Memory B cell (primary cell): ENCODE measurements around the gene TNS3.

Experiments
- ATAC-seq: fragments of 150-1000 bp; cut with Tn5 transposase; 2 replicates; pipeline ENCODE4 v1.10.0; 2021; ENCODE audit warnings: low read depth, mild to moderate bottlenecking, moderate library complexity
- DNase-seq, 2 donors: peaks; one replicate each; pipeline ENCODE4 v3.0.0; 2022; ENCODE audit warnings: low spot score in 2 of 2
- H3K27ac Mint-ChIP-seq: one replicate; pipeline ENCODE4 v1.8.0; 2022; ENCODE audit warnings: mild to moderate bottlenecking, moderate library complexity, mixed read lengths
- H3K27me3 Mint-ChIP-seq: one replicate; pipeline ENCODE4 v1.8.0; 2022; ENCODE audit warnings: mixed read lengths
- H3K36me3 Mint-ChIP-seq: one replicate; pipeline ENCODE4 v1.8.0; 2022; ENCODE audit warnings: mild to moderate bottlenecking, mixed read lengths
- H3K4me1 Mint-ChIP-seq: one replicate; pipeline ENCODE4 v1.8.0; 2022; ENCODE audit warnings: mixed read lengths
- H3K4me3 Mint-ChIP-seq: one replicate; pipeline ENCODE4 v1.8.0; 2022; ENCODE audit warnings: mild to moderate bottlenecking, moderate library complexity, mixed read lengths
- H3K9me3 Mint-ChIP-seq: one replicate; pipeline ENCODE4 v1.8.0; 2022; ENCODE audit warnings: mixed read lengths

Gene TNS3

GRCh38 chr7:47254081-47254977 lies 327.6 kb downstream of the TNS3 start:
- Mint-ChIP-seq H3K27me3 (no peaks in the 10 kb centered on the region), H3K9me3 (peaks cover 10% of the 10 kb centered on the region), H3K36me3 (no peaks in the 10 kb centered on the region), H3K4me3 (peak overlapping the region; percentile 88), H3K27ac (peak overlapping the region; percentile 7), H3K4me1 (peaks cover 10% of the 10 kb centered on the region)
- ATAC-seq (peak; percentile 88), DNase-seq (peak; percentile 71 to 83)

DNA sequence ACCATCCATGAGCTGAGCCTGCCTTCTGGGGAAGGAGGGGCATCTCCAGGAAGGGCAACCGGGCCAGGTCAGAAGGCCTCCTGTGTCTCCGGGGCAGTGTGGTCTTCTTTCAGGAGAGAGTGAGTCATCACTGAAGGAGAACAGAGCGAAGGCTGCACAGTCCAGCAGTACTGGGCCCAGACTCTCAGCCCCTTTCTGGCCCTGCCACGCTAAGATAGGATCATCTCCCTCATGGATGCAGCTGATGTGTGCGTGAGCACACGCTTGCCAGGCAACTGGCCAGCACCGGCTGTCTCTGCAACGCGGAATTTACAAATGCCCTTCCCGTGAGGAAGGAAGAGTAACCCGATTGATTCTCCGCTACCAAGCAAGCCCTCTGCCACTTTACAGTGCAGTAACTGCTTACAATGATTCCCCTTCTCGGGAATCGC lies 328.2 kb downstream of the TNS3 start:
- Mint-ChIP-seq H3K4me1 (peaks cover 10% of the 10 kb centered on the region), H3K9me3 (peaks cover 10% of the 10 kb centered on the region), H3K4me3 (peak overlapping the region; percentile 63), H3K36me3 (no peaks in the 10 kb centered on the region), H3K27me3 (no peaks in the 10 kb centered on the region), H3K27ac (peak overlapping the region; percentile 7)
- DNase-seq (no peak), ATAC-seq (peak; percentile 33)

DNA sequence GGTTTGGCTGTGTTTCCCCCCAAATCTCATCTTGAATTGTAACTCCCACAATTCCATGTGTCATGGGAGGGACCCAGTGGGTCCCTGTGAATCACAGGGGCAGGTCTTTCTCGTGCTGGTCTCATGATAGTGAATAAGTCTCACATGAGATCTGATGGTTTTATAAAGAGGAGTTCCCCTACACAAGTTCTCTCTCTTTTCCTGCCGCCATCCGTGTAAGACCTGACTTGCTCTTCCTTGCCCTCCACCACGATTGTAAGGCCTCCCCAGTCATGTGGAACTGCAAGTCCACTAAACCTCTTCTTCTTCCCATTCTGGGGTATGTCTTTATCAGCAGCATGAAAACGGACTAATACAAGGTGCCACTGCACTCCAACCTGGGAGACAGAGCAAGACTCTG lies 329.2 kb downstream of the TNS3 start:
- Mint-ChIP-seq H3K36me3 (no peaks in the 10 kb centered on the region), H3K4me3 (no peak overlapping the region), H3K4me1 (peaks cover 10% of the 10 kb centered on the region), H3K27ac (no peak overlapping the region), H3K9me3 (peaks cover 10% of the 10 kb centered on the region), H3K27me3 (no peaks in the 10 kb centered on the region)
- ATAC-seq: no peak
- no peak for DNase-seq

DNA sequence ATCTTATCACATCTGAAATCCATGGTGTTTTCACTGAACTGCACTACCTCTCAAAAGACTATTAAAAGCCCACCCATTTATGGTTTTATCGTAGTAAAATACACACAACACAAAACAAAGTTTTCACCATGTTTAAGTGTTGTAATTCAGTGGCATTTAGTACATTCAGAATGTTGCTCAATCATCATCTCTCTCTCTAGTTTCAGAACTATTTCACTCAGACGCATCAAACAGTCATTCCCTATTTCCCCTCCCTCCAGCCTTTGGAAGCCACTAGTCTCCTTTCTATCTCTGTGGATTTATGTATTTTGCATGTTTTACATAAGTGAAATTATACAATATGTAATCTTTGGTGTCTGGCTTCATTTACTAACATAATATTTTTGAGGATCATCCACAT lies 332.6 kb downstream of the TNS3 start:
- Mint-ChIP-seq H3K36me3 (no peaks in the 10 kb centered on the region), H3K4me1 (peaks cover 5% of the 10 kb centered on the region), H3K27me3 (no peaks in the 10 kb centered on the region), H3K27ac (no peak overlapping the region), H3K4me3 (no peak overlapping the region), H3K9me3 (peaks cover 10% of the 10 kb centered on the region)
- no peak for DNase-seq
- no peak for ATAC-seq

GRCh38 chr7:47248797-47249196 lies 333.1 kb downstream of the TNS3 start:
- H3K4me3 Mint-ChIP-seq: no peak overlapping the region

GRCh38 chr7:47247132-47247531 lies 334.8 kb downstream of the TNS3 start:
- no peaks in the 10 kb centered on the region for H3K36me3 Mint-ChIP-seq
- ATAC-seq: no peak

More at GRCh38 chr7:47248797-47249196, 333.1 kb downstream of the TNS3 start:
- peaks cover 10% of the 10 kb centered on the region for H3K9me3 Mint-ChIP-seq
- H3K4me1 Mint-ChIP-seq: peaks cover 3% of the 10 kb centered on the region
- H3K27me3 Mint-ChIP-seq: no peaks in the 10 kb centered on the region
- H3K27ac Mint-ChIP-seq: no peak overlapping the region
- ATAC-seq (no peak), DNase-seq (no peak)
- H3K36me3 Mint-ChIP-seq: no peaks in the 10 kb centered on the region

DNA sequence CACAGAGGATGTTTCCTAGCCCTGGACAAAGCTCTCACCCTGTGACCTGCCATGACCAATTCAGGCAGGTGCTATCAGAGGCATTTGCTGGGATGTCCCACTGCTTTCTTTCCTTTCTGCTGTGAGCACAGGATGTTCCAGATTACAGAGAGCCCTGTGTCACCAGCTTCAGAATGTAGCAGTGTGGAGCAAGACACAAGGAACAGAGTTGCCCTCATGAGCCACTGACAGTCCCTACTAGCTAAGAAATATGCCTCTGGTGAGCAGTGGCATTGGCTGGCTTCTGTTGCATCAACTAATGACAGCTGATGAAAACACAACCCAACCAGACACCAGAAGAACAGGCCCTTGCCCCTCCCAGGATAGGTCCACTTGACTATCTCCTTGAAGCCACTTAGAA lies 337.2 kb downstream of the TNS3 start:
- ATAC-seq: no peak
- Mint-ChIP-seq H3K4me1 (no peaks in the 10 kb centered on the region), H3K4me3 (no peak overlapping the region), H3K36me3 (no peaks in the 10 kb centered on the region), H3K9me3 (peaks cover 4% of the 10 kb centered on the region), H3K27me3 (no peaks in the 10 kb centered on the region), H3K27ac (no peak overlapping the region)
- DNase-seq: no peak

More at GRCh38 chr7:47247132-47247531, 334.8 kb downstream of the TNS3 start:
- no peak for DNase-seq
- Mint-ChIP-seq H3K27me3 (no peaks in the 10 kb centered on the region), H3K27ac (no peak overlapping the region), H3K9me3 (peaks cover 8% of the 10 kb centered on the region), H3K4me3 (no peak overlapping the region), H3K4me1 (no peaks in the 10 kb centered on the region)

- Mint-ChIP-seq H3K27me3 (no peaks in the 10 kb centered on the region), H3K36me3 (no peaks in the 10 kb centered on the region), H3K27ac (no peak overlapping the region), H3K4me3 (no peak overlapping the region), H3K9me3 (no peaks in the 10 kb centered on the region), H3K4me1 (no peaks in the 10 kb centered on the region)
- DNase-seq (no peak), ATAC-seq (no peak)
These were observed 340.5 kb downstream of the TNS3 start for GRCh38 chr7:47241112-47242065.

- Mint-ChIP-seq H3K27ac (no peak overlapping the region), H3K36me3 (no peaks in the 10 kb centered on the region), H3K4me3 (no peak overlapping the region), H3K4me1 (no peaks in the 10 kb centered on the region), H3K27me3 (no peaks in the 10 kb centered on the region), H3K9me3 (no peaks in the 10 kb centered on the region)
- no peak for ATAC-seq
- no peak for DNase-seq
These were observed 341.9 kb downstream of the TNS3 start for GRCh38 chr7:47239931-47240421.

DNA sequence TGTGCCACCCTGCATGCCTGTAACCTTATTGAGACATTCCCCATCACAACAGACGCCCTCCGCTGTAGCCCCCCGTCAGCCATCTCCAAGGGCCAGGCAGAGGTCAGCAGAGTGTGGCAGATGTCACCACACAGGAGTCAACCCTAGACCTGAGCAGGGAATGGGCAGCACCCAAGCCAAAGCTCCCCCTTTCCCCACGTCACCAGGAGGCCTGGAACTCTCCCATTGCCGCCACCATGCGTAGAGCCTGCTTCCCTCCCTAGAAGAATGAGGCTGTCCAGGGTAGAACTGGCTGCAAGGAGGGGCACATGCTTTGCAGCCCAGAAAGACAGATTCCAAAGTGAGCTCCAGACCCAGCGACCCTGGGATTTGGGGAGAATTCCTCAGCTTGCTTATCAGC lies 342.9 kb downstream of the TNS3 start:
- Mint-ChIP-seq H3K27ac (no peak overlapping the region), H3K4me1 (no peaks in the 10 kb centered on the region), H3K36me3 (no peaks in the 10 kb centered on the region), H3K4me3 (no peak overlapping the region), H3K9me3 (no peaks in the 10 kb centered on the region), H3K27me3 (no peaks in the 10 kb centered on the region)
- ATAC-seq (no peak), DNase-seq (no peak)

DNA sequence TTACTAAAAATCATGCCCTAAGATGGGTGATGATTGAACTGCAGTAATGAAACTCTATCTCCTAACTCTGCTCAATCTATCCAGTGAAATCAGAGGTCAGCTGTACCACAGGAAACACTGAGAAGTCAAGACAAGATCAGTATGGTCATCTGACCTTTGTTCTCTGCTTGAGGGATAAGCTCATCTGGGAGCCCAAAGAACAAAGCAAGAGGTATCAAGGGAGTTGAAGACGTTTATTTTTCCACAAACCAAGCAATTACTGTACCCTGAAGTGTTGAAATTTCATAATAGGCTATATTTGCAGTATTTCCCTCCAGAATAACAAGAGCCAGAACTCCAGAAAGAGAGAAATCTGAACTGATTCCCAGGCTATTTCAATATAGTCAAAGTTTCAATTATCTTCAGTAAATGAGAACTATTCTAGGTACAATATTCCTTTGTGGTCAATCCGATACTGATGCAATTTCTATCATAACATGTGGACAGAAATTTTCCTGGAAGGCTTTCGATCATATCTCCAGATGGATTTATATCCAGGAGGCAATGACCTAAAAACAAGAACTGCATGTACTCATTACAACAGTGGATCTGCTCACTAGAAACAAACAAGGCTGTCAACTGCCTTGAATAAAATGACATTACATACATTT lies 345.3 kb downstream of the TNS3 start:
- peaks cover 1% of the 10 kb centered on the region for H3K27me3 Mint-ChIP-seq
- no peaks in the 10 kb centered on the region for H3K36me3 Mint-ChIP-seq
- DNase-seq (no peak), ATAC-seq (no peak)
- no peak overlapping the region for H3K27ac Mint-ChIP-seq
- no peak overlapping the region for H3K4me3 Mint-ChIP-seq
- no peaks in the 10 kb centered on the region for H3K9me3 Mint-ChIP-seq
- no peaks in the 10 kb centered on the region for H3K4me1 Mint-ChIP-seq

DNA sequence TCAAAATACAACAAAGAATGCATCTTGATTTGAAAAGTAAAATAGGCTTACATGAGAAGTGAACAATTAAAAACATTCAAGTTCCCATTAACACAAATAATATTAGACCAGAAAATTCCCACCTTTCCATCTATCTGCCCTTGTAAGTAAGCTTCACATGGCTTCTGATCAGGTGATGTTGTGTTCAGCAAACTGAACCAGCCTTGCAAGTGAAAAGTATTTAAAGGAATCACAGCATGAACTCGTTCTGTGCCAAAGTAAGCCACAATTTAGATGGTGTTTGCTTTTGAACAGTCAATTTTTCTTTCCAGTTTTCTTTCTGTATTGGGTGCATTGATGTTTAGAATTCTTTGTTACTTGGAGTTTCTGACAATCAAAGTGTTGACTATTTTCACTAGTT lies 347.9 kb downstream of the TNS3 start:
- ATAC-seq (no peak), DNase-seq (no peak)
- Mint-ChIP-seq H3K36me3 (no peaks in the 10 kb centered on the region), H3K27me3 (peaks cover 1% of the 10 kb centered on the region), H3K4me1 (no peaks in the 10 kb centered on the region), H3K27ac (no peak overlapping the region), H3K9me3 (no peaks in the 10 kb centered on the region), H3K4me3 (no peak overlapping the region)

DNA sequence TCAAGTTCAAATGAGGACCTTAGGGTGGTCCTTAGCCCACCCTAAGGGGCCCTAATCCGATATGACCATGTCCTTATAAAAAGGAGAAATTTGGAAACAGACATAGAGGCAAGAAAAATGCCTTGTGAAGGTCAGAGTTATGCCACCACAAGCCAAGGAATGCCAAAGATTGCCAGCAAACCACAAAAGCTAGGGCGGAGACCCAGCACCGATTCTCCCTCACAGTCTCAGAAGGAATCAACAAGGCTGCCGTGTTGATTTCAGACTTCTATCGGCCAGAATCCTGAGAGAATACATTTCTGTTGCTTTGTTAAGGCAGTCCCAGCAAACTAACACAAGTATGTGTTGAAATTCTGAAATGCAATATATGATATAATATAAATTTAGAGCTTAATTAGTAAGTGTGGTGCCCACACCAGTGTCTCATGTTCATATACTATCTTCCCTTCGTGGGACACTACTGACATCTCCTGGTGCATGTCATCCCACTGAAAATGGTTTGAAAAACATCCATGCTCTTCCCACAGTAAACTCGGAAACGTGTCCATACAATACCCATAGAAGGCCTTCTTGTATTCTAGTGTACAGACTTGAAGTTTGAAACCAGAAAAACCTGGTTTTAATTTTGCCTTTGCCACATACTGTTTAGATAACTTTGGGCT lies 349.0 kb downstream of the TNS3 start:
- ATAC-seq (no peak), DNase-seq (no peak)
- peaks cover 2% of the 10 kb centered on the region for H3K4me1 Mint-ChIP-seq
- no peak overlapping the region for H3K4me3 Mint-ChIP-seq
- peaks cover 4% of the 10 kb centered on the region for H3K27me3 Mint-ChIP-seq
- no peak overlapping the region for H3K27ac Mint-ChIP-seq
- no peaks in the 10 kb centered on the region for H3K36me3 Mint-ChIP-seq
- H3K9me3 Mint-ChIP-seq: no peaks in the 10 kb centered on the region
